A673 (cell line): ENCODE results near the gene MAN2B1. TPM values are rescaled to one million over a fixed set of nuclear protein-coding genes. Genes with fewer than 3 reads are reported as not detected.

Experiments used
- BruUV-seq: library from RNA; stranded (reverse); fragments of 400-500 nt; replicated peaks from 2 replicates; lab custom pipeline; 2021; lab: Mats Ljungman, UMichigan
- CTCF ChIA-PET: fragments of 300-600 bp; sonication (Branson Sonifier 250); formaldehyde crosslinking; loops from one replicate; lab custom pipeline; 2022; ENCODE audit warnings: antibody characterized with exemption; lab: Charles Lee
- POLR2A ChIA-PET: fragments of 300-600 bp; sonication (Branson Sonifier 250); formaldehyde crosslinking; loops from one replicate; lab custom pipeline; 2022; ENCODE audit warnings: antibody characterized with exemption; ENCODE audit not compliant: low non-redundant PET; lab: Charles Lee
- DNase-seq: peaks from one replicate; pipeline ENCODE4 v3.0.0-alpha.2; 2015; ENCODE audit warnings: low spot score
- H3K27ac ChIP-seq: fragments of 200-600 bp; sonication (generic); 2 replicates; pipeline ENCODE4 v1.5.1; 2016; ENCODE audit warnings: mixed run types, low read depth, mild to moderate bottlenecking, mixed read lengths, antibody characterized with exemption, low read length; ENCODE audit not compliant: poor library complexity, severe bottlenecking
- H3K27me3 ChIP-seq: fragments of 200-600 bp; sonication (generic); replicated peaks from 2 replicates; pipeline ENCODE4 v1.6.1; 2017; ENCODE audit warnings: mixed run types, low read depth, mild to moderate bottlenecking, mixed read lengths, antibody characterized with exemption, low read length; ENCODE audit not compliant: insufficient read depth, poor library complexity
- H3K36me3 ChIP-seq: fragments of 200-600 bp; sonication (generic); 2 replicates; pipeline ENCODE4 v1.6.1; 2016; ENCODE audit warnings: mixed run types, mild to moderate bottlenecking, mixed read lengths, antibody characterized with exemption, low read length; ENCODE audit not compliant: insufficient read depth, poor library complexity, severe bottlenecking
- H3K4me1 ChIP-seq: fragments of 200-600 bp; sonication (generic); 2 replicates; pipeline ENCODE4 v1.6.1; 2017; ENCODE audit warnings: mixed run types, mild to moderate bottlenecking, mixed read lengths, antibody characterized with exemption, low read length; ENCODE audit not compliant: insufficient read depth, poor library complexity, severe bottlenecking
- H3K4me3 ChIP-seq: fragments of 200-600 bp; sonication (generic); 2 replicates; pipeline ENCODE4 v1.5.1; 2016; ENCODE audit warnings: low read depth, mixed run types, mild to moderate bottlenecking, mixed read lengths, low read length; ENCODE audit not compliant: poor library complexity, severe bottlenecking
- H3K9me3 ChIP-seq: fragments of 200-600 bp; sonication (generic); 2 replicates; pipeline ENCODE4 v1.6.1; 2016; ENCODE audit warnings: mixed run types, low read depth, mild to moderate bottlenecking, mixed read lengths, antibody characterized with exemption, low read length; ENCODE audit not compliant: poor library complexity, severe bottlenecking
- CTCF ChIP-seq: fragments of 300-800, 200-600 bp; sonication (generic); conservative IDR thresholded peaks from 2 replicates; pipeline ENCODE4 v1.5.1; 2017; ENCODE audit warnings: low read depth, mild to moderate bottlenecking, antibody characterized with exemption, low read length, moderate library complexity, mixed read lengths
- EZH2 ChIP-seq: fragments of 200-600 bp; sonication (generic); IDR thresholded peaks from 2 replicates; pipeline ENCODE4 v1.6.1; 2017; ENCODE audit warnings: borderline replicate concordance, low read depth, mild to moderate bottlenecking, mixed read lengths, antibody characterized with exemption, low read length; ENCODE audit not compliant: poor library complexity, severe bottlenecking
- intact Hi-C: fragments of 100-400 bp; cut with micrococcal nuclease; formaldehyde crosslinking; loops from one replicate; pipeline ENCODE4 v1.10.0; 2022; ENCODE audit not compliant: unreplicated experiment
- total RNA-seq: library from RNA; stranded (reverse); gene quantifications from 2 replicates; pipeline ENCODE4 v1.2.3, GENCODE V29; 2021

MAN2B1 gene
- total RNA-seq, 1 experiment from 2014 or later: 64.4 TPM

GRCh38 chr19:12669270-12670158, 3.0 kb upstream of the MAN2B1 start:
- H3K9me3 ChIP-seq: no peaks in the 10 kb centered on the region
- peaks cover 21% of the 10 kb centered on the region for H3K36me3 ChIP-seq
- peaks cover 18% of the 10 kb centered on the region for H3K4me1 ChIP-seq
- intact Hi-C loops: loop anchor here (10.0 kb wide), 1 partner anchor 615 kb away; the partner anchor contains the start of gene ZNF878
- peak; percentile 84 for DNase-seq
- no TSS peak for BruUV-seq
- POLR2A ChIA-PET: no interaction called here
- CTCF ChIA-PET: interaction anchor here (0.7 kb wide), 1 partner anchor 12 kb away, joined by 3 read pairs; the partner anchor contains the start of gene DHPS
- peak overlapping the region; percentile 97 for H3K27ac ChIP-seq
- H3K27me3 ChIP-seq: no peaks in the 10 kb centered on the region
- peak overlapping the region; percentile 89 for H3K4me3 ChIP-seq
- TF ChIP-seq CTCF: no peak

- DNase-seq: peak; percentile 50
- H3K9me3 ChIP-seq: no peaks in the 10 kb centered on the region
- POLR2A ChIA-PET: no interaction called here
- no peaks in the 10 kb centered on the region for H3K27me3 ChIP-seq
- intact Hi-C loops: no loop called here
- peak overlapping the region; percentile 89 for H3K4me3 ChIP-seq
- H3K36me3 ChIP-seq: peaks cover 15% of the 10 kb centered on the region
- H3K27ac ChIP-seq: peak overlapping the region; percentile 97
- TF ChIP-seq EZH2: no peak
- TF ChIP-seq CTCF: no peak
- peaks cover 18% of the 10 kb centered on the region for H3K4me1 ChIP-seq
- CTCF ChIA-PET: no interaction called here
- BruUV-seq: TSS peak; percentile 51
Observed at GRCh38 chr19:12668932-12669269, 2.4 kb upstream of the MAN2B1 start.

GRCh38 chr19:12668346-12668745, 1.8 kb upstream of the MAN2B1 start:
- DNase-seq: no peak
- TF ChIP-seq EZH2 (no peak), CTCF (no peak)
- Histone ChIP-seq H3K4me3 (peak overlapping the region; percentile 89), H3K27me3 (no peaks in the 10 kb centered on the region), H3K9me3 (no peaks in the 10 kb centered on the region), H3K27ac (peak overlapping the region; percentile 97), H3K4me1 (peaks cover 18% of the 10 kb centered on the region), H3K36me3 (peaks cover 12% of the 10 kb centered on the region)
- BruUV-seq: no TSS peak
- CTCF ChIA-PET: no interaction called here
- POLR2A ChIA-PET: no interaction called here
- intact Hi-C loops: no loop called here
